Nucleus accumbens (tissue), 56 donors: ENCODE measurements around the gene EFL1.

ENCODE experiments used
- DNase-seq, 56 donors: peaks; one replicate each; lab custom pipeline; 2025; lab: John Stamatoyannopoulos, UW

EFL1 gene

DNA sequence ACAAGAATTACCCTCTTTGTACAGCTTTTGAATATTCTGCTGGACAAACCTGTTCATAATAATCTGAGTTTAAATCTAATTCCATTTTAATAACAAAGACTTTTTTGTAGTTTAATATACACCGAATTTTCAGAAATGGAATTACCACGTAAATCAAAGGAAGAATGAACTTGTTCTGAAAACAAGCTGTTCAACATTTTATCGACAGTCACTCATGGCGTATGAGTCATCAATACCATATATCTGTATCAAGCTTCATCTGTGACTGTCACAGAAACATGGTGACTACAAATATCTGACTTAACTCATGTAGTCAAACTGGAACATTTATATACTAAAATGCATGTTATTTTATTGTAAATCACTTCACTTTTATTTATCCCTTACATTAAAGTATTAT, 90.0 kb downstream of the EFL1 start:
- DNase-seq: no peak

DNA sequence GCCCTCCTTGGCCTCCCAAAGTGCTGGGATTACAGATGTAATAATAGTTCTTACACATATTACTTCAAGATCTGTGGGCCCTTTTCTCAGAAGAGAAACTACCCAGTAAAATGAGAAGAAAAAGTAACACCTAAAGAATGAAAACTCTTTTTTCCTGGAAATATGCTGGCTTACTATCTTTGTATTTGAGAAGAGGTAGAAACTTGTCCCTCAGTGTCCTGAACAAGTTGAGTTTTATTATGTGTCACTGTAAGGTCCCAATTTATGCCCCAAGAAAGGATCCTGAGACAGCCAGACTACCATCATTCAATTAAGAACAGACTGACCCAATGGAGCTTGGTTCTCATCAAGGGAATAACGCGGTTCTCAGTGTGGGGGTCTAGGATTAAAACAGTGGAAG, 93.8 kb downstream of the EFL1 start:
- no peak for DNase-seq

DNA sequence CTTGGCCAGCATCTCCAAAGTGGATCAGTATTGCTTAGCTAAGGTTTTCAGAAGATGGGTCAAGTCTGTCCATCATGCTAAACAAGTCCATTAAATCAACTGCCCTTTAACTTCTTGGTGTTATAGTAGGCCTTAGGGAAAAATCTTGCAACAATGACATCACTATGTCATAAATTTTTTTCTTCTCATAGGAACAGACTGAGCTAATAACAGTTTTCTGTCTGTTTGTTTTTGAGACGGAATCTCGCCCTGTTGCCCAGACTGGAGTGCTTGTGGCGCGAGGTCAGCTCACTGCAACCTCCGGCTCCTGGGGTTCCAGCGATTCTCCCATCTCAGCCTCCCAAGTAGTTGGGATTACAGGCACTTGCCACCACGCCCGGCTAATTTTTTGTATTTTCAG, 94.2 kb downstream of the EFL1 start:
- DNase-seq: no peak

DNA sequence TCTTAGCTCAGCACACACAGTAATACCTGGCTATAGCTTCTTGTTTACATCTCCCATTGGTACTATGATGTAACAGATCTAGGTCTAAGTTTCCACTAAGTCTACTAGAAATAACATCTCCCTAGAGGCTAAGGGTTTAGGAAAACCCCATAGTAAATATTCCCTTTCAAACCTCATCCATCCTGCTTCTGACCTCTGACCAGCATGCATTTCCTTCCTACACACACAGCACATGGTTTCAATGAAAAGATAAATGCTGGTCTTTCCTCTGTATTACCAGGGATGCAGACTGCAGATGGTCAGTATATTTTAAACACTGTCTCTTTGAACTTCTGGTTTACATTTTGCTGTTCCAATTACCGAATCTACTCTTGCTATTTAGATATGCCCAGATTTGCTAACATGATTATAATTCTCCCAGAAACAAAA, 96.6 kb downstream of the EFL1 start:
- no peak for DNase-seq

DNA sequence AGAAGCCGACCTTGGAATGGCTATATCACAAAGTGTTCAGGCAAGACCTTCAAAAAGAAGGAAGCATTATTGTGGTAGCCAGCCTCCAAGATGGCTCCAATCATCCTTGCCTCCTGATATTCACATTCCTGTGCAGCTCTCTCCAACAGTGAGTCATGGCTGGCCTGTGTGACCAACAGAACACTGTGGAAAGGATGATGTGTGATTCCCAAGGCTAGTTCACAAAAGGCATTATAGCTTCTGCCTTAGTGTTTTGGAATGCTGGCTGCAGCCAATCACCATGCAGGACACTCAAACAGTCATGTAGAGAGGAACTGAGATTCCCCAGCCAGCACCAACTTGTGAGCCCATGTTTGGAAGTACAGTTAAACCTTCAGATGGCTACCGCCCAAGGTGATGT, 102.6 kb downstream of the EFL1 start:
- DNase-seq: no peak

DNA sequence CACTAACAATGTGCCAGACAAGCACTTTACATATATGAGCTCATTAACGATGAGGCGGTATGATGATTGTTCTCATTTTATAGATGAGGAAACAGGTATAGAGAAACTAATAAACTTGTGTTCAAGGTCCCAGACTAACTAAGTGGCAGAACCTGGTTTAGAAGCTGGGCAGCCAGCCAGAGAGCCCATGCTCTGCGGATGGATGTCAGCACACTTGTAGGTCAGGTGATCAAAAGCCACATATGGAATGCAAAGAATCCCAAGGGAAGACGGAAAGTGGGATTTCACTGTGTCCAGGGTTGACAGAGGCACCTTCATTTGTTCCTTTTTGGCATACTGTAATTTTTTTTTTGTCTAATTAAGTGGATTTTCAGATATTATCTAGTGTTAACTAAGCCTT, 103.7 kb downstream of the EFL1 start:
- no peak for DNase-seq

DNA sequence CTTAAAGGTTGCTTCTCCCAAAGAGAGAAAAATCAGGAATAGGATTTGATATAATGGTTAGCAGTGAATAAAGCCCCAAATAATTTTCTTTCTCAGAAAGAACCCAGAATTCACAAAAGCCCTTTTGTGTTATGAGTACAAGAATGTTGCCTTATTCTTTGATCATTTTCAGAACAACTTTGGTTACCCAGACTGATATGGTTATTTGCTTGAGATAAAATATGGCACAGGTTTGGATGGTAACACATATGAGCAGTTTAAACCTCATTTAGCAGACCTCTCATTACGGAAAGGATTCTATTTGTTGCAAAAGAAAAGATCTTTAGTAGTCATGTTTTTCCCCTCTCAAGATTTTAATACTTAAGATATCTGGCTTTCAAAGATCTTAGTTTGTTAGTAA, 111.9 kb downstream of the EFL1 start:
- no peak for DNase-seq

DNA sequence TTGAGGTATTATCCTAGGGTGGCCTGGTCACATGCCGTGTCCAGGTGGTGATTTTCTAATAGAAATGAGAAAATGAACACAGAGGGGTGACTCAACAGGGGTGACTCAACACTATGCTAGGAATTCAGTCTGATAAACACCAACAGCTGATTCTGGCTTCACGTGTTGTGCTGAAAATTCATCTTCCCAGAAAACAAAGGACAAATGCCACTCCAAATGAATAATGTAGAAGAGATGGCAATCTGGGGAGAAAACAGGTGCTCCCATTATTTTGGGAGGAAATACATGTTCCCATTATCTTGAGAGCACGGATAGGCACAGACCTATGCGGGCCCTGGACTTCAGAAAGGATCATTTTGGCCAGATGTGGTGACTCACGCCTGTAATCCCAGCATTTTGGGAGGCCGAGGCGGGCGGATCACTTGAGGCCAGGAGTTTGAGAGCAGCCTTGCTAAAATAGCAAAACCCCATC, 115.5 kb downstream of the EFL1 start:
- no peak for DNase-seq

DNA sequence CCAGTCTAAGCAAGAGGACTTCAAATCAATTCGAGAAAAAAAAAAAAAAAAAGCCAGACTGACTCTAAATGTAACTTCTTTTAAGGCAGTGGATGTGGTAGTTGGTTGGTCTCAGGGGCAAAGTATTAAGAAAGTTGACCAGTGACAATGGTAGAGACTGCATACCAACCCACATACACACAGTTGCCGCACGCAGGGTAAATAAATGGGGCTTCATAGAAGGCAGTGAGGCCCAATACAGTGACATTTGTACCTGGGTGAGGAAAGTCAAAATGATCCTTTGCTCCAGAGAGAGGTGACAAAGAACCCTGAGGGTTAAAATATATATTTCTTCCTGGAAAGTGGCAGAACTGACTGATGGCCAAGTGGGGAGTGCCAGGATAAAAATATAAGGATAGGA, 116.0 kb downstream of the EFL1 start:
- DNase-seq: no peak

DNA sequence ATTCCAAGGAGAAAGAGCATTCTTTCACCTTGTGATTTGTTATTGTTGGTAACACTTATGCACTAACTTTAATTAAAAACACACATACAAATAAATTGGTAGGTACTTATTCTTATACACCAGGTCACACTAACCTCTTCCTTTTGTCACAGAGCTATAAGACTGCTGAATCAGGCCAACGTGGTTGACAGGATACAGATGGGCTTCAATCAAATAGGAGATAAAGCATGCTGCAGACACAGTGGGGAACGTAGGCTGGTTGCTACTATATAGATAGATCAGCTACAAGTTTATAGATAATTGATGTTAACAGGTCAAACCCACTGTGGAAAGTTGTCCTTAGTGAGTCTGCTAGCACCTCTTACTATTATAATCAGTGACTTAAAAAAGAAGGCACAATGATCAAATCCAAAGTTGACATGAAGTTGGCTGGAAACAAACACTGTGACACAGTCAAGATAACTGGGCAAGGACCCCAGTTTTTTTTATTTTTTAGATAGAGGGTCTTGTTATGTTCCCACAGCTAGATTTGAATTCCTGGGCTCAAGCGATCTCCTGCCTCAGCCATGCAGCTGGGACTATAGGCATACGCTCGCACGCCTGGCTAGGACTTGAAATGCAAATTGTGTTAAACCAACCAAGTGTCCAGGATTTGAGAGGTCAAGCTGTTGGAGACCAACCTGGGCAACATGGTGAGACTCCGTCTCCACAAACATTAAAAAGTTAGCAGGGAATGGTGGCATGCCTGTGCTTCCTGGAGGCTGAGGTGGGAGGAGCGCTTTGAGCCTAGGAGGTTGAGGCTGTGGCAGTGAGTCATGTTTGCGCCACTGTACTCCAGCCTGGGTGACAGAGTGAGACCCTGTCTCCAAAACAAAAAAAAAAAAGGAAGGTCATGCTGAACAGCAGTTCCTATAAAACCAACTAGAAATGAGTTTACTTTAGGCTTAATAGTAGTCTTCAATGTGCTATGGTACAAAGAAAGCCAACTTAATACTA, 118.8 kb downstream of the EFL1 start:
- no peak for DNase-seq

DNA sequence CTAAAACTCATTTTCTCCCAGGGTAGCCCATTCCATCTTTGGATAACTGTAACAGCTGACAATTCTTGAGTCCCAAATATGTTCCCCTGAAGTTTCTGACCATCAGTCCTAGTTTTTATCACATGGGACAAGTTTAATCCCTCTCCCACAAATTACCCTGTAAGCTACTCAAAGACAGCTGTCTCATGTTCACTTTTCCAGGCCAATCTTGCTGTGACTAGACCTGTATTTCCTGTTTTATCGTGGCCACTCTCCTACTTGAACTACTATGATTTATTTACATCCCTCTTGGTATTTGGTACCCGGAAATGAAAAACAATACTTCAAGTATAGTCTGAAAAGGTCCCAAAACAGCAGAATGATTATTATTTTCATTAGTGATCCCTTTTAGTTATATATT, 121.6 kb downstream of the EFL1 start:
- no peak for DNase-seq

DNA sequence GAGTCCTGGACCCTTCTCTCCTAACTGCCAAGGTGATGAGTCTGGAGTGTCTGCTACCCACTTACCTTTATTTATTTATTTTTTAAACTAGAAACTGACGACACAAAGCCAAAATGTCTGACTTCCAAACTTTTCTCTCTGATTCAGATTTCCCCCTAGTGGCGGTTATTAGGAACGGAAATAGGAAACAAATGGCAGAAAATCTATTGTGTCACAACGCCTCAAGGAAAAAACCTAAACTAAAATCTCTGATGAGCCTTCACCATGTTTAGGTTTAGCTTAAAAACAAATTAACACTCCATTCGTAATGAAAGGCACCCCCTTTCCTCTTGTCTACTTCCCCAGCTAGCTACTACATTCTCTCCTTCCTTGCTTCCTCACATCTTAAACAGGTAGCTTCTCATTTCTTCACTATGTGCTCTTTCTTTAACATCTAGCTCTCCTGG, 122.7 kb downstream of the EFL1 start:
- DNase-seq: peak in 1 of 56 donors; percentile 16

DNA sequence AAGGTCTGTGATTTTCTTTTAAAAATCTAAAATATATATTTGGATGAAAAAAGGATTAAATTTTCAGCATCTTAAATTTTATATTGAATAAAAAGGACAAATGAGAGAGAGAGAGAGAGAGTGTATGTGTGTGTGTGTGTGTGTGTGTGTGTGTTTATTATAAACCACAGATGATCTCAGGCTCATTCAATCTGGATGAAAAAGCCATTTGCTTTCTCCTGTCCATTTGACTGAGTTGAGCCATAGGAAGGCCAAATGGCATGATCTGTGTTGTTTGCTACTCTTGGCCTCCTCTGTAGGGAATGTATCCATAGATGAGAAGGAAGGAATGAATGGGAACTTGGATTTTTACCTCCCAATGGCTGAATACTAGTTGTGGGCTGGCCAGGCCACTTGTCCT, 124.2 kb downstream of the EFL1 start:
- no peak for DNase-seq

DNA sequence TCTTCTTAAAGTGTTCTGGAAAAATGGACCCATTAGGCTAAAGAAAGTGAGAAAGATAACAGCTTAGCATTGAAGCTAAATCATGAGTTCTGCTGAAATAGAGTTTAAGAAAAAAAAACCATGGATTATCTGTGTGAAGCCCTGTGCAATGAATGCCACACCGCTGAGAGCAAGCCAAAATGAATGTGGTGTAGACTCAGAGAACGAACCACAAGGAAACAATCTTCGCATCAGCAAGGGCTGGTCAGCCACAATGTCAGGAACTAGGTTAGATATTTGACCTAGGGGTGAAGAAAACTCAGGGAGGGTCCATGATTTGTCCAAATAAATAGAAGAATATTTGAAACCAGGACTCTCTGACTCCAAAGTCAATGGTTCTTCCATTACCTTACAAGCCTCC, 125.3 kb downstream of the EFL1 start:
- no peak for DNase-seq

DNA sequence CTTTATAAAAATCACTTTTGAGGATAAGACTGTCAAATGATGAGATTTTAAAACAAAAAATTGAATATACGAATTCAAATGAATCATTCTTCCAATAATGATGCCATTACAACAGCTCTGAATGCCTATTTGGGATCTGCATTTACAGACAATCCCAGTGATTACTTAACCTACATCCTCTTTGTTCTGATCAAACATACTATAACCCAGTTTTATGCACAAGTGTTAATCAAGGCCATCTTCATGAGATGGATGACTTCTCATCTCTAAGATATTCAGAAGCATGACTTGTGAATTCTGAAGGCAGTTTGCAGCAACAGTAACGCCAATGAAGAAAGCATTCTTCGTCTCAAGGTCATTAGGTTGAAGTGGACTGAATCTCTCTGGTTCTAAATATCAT, 126.4 kb downstream of the EFL1 start:
- DNase-seq: no peak

DNA sequence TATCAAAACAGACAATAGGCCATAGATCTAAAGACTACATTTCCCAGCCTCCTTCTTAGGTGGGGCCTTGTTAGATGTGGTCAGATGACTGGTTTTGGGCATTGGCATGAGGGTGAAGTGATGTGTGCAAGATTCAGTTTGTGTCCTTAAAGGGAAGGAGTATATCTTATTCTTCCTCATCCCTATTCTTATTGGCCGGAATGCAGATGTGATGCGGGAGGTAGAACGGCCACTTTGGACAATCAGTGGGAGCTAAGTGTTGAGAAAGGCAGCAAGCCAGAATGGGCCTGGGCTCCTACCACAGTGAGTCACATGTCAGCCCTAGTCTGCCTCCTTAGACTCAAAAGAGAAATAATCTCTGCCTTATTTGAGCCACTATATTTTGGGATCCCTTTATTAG, 126.9 kb downstream of the EFL1 start:
- no peak for DNase-seq

DNA sequence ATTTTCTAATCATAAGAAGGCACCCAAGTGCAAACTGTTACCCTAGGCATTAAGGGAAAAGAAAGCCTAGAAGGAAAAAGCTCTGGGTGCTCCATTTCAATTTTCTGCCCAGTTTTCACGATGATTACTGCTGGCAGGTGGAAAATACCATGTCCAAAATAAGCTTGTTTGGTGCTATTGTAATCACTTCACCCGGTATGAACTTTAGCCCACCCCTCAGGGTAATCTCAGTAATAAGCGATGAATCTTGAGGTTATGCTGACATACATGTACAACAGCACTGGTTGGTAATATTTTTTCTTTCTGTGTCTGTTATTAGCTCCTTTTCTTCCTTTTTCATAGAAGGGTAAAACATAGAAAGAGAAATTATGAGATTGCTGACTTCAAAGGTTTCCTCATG, 128.1 kb downstream of the EFL1 start:
- DNase-seq: no peak

DNA sequence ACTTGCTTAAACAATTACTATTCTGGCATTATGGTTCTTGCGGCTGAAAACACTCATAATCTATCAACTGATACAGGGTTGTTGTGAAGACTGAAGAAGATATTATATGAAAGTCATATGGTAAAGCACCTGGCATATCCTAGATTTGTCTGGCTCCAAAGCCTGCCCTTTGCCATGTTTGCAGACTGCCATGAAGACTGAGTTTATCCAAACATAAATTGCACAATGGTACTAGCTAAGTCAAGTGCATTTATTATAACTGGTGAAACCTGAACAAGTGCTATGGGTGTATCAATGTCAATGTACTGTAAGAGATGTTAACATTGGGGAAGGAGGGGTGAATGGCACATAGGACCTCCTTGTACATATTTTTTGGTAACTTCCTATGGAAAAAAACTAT, 129.3 kb downstream of the EFL1 start:
- DNase-seq: no peak

DNA sequence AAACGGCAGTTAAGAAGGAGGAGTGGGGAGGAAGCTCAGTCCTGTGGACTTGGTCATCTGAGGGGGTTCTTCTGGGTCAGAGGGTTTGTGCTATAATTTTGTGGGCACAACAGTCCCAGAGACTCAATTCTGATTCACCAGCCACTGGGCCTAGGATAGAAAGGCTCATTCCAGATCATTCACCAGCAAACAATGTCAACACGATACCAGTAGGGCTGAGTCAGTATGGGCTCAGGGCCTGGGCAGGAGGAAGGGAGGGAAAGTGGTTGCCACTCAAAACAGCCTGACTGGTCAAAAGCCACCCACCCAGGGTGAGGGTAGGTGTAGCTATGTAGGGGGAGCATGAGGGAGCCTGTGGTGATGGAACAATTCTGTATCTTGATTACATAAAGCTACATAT, 129.8 kb downstream of the EFL1 start:
- DNase-seq: peak in 1 of 56 donors; percentile 14

DNA sequence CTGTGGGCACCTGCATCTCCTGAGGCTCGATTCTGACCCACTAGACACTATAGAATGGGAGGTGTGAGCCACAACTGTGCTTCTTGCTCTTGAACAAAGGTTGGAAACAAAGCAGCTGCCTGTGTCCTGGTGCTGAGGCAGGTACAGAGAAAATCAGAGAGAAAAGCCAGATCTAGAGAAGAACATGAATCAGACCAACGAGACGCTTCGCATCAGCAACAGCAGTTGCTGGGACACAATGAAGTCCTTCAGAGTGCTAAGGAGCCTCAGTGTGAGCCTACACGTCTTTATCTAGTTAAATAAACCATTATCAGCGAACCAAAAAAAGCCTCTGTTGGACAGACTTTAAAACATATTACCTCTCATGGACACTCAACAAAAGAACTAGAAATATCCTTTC, 130.4 kb downstream of the EFL1 start:
- DNase-seq: no peak

DNA sequence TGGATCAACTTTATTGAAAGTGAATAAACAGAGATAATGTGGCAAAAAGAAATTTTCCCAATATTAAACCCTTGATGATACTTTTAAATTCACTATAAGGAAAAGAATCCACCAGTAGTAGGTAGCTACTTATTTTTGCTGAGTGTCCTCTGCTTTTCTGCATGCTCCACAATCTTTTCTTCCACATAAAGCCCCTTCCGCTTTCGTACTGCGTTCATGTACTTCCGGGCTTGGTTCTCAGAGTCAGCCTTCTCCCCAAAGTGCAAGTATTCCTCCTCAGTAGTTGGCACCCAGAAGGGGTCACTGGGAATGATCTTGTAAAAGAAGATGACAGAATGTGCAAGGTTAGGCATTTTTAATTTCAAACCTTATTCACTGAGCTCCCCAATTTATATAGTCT, 132.3 kb downstream of the EFL1 start:
- DNase-seq: no peak

DNA sequence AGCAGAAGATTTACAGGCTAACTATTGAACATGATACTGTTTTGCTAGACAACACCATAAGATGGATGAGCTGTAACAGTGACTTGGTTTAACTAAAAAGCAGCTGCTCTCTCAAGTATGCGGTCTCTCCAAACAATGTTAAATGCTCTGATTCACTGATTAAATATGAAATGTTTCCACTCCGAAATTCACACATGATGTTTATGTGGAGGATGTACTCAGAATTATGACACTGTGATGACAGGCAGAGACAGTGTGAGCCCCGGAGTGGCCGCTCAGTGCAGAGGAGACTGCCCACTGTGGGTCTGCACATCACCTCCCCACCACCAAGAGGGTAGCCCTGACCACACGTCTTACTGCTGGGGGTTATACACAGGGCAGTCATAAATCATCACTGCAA, 132.8 kb downstream of the EFL1 start:
- no peak for DNase-seq
